Activated CD8-positive, alpha-beta memory T cell treated with anti-CD3 and anti-CD28 coated beads for 48 hours (primary cell): ENCODE results near the gene SERPINB7.

Source experiments
- DNase-seq, 3 experiments: peaks; one replicate each; pipeline ENCODE4 v3.0.0-alpha.2; 2020; ENCODE audit warnings: low read depth in 2 of 3, low spot score in 2 of 3

Gene SERPINB7

DNA sequence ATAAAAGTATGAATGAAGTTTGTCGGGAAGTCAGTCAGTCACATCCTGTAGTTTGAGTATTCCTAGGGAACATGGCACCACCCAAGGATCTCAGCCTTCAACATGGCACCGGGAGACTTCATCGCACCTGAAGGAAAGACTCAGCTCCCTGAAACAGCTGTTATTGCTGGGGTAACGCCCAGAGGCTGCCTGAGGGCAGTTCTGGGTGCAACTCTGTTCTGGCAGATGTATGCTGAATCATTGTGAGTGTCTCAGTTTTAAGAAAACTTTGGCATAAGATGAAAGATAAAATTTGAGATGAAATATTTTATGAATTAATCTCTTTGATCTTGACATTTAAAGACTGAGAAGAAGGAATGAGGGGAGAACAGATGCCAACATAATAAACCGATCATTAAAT lies 62.4 kb downstream of the SERPINB7 start:
- DNase-seq: no peak

DNA sequence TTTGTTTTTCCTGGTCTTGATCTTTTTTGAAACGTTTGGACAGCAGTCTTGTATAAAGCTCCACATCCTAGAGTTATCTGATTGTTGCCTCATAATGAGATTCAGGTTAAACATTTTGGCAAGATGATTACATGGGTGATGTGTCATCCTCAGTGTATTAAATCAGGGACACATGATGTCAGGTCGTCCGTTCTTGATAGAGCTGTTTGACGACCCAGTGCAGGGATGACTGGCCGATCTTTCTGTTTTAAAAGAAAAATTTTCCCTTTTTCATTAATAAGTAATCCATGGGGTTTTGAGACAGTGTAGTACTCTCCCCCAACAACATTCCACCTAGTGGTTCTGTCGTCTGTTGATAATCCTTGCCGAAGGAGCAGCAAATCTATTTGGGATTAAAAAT lies 67.8 kb downstream of the SERPINB7 start:
- no peak for DNase-seq

- no peak for DNase-seq
Measured at GRCh38 chr18:63844254-63844653, 69.0 kb downstream of the SERPINB7 start.

DNA sequence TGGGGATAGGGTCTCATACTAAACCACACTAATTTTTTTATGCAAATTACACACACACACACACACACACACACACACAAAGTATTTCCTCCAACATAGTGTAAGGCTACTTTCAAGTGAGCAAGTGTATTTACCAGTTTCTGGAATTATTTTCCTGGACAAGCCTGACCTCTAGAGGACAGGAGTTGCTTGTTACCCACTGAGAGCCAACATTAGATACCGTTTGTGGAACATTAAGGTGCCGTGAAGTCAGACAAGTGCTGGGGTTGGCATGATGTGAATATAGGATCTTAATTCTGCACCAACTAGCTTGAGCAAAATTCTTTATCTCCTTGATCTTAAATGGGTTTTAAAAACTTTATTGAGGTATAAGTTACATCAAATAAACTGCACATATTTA lies 72.9 kb downstream of the SERPINB7 start:
- DNase-seq: no peak

- no peak for DNase-seq
Measured at GRCh38 chr18:63850020-63850419, 74.8 kb downstream of the SERPINB7 start.

DNA sequence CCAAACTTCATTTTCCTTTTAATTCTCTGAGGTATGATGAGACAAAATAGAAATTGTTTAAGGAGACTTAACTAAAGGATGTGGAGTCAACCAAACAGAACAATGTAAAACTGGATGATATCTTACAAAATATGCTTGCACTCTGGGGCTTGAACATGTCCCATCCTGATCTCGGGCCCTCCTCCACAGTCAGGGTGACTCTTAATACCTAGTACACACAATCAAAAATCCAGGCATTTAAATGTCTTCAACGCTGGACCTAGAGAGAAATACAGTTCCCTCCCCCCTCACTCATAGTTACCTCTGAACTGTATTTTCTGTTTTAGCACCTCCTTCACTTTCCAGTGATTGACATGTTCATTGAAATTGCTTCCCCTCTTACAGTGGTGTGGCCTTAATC lies 75.4 kb downstream of the SERPINB7 start:
- no peak for DNase-seq
